GM18907 (cell line): ENCODE results near the gene KLF7.

Source experiments
- ATAC-seq: cut with Tn5 transposase; IDR thresholded peaks from one replicate; pipeline ENCODE4 v1.9.1; 2021; ENCODE audit warnings: mild to moderate bottlenecking, moderate library complexity; ENCODE audit not compliant: unreplicated experiment

The KLF7 gene

GRCh38 chr2:207129821-207130220 lies 35.9 kb downstream of the KLF7 start:
- no peak for ATAC-seq

- ATAC-seq, result no peak
Measured at GRCh38 chr2:207128867-207129266, 36.9 kb downstream of the KLF7 start.

GRCh38 chr2:207126724-207127308 lies 38.9 kb downstream of the KLF7 start:
- no peak for ATAC-seq

GRCh38 chr2:207123776-207124391 lies 41.9 kb downstream of the KLF7 start:
- ATAC-seq, result no peak

GRCh38 chr2:207123335-207123744 lies 42.4 kb downstream of the KLF7 start:
- no peak for ATAC-seq

- ATAC-seq, result no peak
Measured at GRCh38 chr2:207122651-207123334, 43.0 kb downstream of the KLF7 start.

- ATAC-seq, result no peak
Measured at GRCh38 chr2:207121784-207122183, 44.0 kb downstream of the KLF7 start.

- no peak for ATAC-seq
Measured at GRCh38 chr2:207119048-207119447, 46.7 kb downstream of the KLF7 start.

- no peak for ATAC-seq
Measured at GRCh38 chr2:207117668-207118067, 48.1 kb downstream of the KLF7 start.

GRCh38 chr2:207115715-207116364 lies 49.9 kb downstream of the KLF7 start:
- ATAC-seq, result no peak

GRCh38 chr2:207113414-207113813 lies 52.3 kb downstream of the KLF7 start:
- no peak for ATAC-seq

- no peak for ATAC-seq
Measured at GRCh38 chr2:207112785-207113184, 53.0 kb downstream of the KLF7 start.

- ATAC-seq, result no peak
Measured at GRCh38 chr2:207112383-207112782, 53.4 kb downstream of the KLF7 start.

- no peak for ATAC-seq
Measured at GRCh38 chr2:207111757-207112156, 54.0 kb downstream of the KLF7 start.

- no peak for ATAC-seq
Measured at GRCh38 chr2:207110715-207111114, 55.0 kb downstream of the KLF7 start.

GRCh38 chr2:207110310-207110709 lies 55.4 kb downstream of the KLF7 start:
- ATAC-seq, result no peak

- ATAC-seq, result no peak
Measured at GRCh38 chr2:207109768-207110167, 56.0 kb downstream of the KLF7 start.

- no peak for ATAC-seq
Measured at GRCh38 chr2:207108440-207108839, 57.3 kb downstream of the KLF7 start.

GRCh38 chr2:207107551-207107950 lies 58.2 kb downstream of the KLF7 start:
- no peak for ATAC-seq

- ATAC-seq, result no peak
Measured at GRCh38 chr2:207107131-207107530, 58.6 kb downstream of the KLF7 start.

GRCh38 chr2:207103132-207103531 lies 62.6 kb downstream of the KLF7 start:
- no peak for ATAC-seq

GRCh38 chr2:207101984-207102383 lies 63.8 kb downstream of the KLF7 start:
- no peak for ATAC-seq
